Activated gamma-delta T cell treated with anti-CD3 and anti-CD28 coated beads, Interleukin-2, amount 50 U/mL, for 16 hours (primary cell): ENCODE measurements around the gene DPH2.
A peak's percentile ranks its signal among the peaks of the same experiment; 100 is the strongest.

Source experiments
- DNase-seq: peaks from one replicate; pipeline ENCODE4 v3.0.0-alpha.2; 2020; ENCODE audit warnings: low read depth

The DPH2 gene

DNA sequence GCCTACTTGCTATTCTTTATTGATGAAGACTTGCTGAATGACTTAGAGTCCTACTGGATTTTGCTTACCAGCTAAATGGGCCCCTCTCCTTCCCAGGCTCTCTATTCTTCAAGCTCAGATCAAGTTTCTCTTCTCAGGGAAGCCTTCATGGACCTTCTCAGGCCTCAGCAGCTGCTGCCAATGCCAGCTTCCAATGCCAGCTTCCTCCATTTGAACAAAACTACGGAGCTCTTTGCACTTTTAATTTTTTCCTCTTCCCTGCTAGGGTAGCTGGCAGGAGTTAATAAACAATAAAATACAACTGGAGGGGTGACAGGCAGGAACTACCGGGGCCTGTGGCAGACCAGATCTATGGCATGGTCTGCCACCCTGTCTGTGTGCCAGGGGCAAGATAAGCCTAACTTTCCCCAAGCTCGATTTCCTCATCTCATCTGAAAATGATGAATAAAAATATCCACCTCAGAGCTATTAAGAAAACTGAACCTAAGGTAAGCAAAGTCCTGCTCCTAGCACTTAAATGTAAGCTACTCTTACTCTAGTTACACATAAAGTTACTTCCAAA lies 24.1 kb upstream of the DPH2 start:
- DNase-seq: no peak

DNA sequence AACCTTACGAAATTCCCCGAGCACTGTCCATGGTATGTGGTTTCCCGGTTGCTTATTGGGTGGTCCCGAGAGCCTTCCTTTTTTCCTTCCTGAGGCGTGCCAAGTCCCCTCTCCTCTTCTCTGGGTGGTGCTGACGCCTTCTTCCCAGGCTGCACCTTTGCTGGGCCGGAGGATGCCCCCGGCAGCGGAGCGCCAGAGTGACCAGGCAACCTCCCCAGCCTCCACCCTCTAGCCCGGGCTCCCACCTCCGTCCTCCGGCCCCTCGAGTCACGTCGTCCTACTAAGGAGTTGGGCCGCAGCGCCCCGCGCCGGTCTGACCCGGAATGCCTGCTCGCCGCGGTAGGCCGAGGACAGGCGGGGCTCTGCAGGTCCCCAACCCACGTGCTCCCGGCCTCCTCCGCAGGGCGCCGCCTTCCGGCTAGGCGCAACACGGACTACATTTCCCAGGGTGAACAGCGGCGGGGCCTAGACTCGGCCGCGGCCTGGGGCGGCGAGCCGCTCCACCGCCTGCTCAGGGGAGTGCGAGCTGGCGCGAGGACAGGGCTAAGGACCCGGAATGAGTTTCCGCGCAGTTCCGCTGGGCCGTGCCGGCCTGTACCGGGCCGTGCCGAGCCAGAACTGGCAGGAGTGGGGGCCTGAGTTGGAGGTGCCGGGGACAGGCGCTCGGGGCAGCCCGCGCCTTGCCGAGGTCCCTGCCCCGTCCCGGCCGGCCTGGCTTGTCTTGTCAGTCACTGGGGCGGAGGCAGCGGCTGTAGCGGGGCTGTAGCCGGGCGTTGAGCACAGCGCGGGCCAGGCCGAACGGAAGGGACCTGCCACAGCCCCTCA lies 23.4 kb upstream of the DPH2 start, which contains the start of gene IPO13:
IPO13 (plus strand) TSS at position 715 of the 825 bp plus-strand sequence. CDS start 651 bp downstream, outside the sequence.
- DNase-seq: peak; percentile 90

DNA sequence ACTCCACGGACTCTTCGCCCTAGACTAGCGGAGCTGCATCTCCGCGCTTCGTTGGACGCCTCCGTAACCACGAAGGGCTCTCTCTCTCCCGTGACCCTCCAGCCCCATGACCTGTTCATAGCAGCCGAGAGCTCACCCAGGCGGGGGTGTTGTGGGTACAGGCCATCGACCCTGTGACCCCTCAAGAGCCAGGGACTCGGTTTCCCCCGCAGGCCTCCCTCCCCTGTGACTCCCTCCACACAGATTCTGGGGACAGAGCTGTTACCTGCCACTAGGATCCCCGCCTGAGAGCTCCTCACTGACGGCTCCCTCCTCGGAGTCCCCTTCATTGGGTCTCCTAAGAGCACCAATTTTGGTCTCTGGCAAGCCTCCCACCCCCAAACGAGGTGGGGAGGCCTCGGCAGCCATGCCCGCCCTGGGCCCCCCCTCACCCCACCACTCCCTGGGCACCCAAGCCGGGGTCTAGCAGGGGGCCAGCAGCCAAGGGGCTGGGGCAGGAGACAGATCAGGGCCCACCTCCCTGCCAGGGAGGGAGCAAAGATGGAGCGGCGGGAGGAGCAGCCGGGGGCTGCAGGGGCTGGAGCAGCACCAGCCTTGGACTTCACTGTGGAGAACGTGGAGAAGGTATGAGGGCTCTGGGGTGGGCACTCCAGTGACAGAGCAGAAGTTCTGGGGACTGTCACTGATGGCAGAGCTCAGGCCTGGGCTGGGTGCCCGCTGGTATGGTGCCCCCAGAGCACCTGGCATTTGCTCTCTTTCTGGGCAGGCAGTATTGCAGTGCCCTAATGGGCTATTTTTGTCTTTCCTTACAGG lies 22.5 kb upstream of the DPH2 start:
- no peak for DNase-seq

DNA sequence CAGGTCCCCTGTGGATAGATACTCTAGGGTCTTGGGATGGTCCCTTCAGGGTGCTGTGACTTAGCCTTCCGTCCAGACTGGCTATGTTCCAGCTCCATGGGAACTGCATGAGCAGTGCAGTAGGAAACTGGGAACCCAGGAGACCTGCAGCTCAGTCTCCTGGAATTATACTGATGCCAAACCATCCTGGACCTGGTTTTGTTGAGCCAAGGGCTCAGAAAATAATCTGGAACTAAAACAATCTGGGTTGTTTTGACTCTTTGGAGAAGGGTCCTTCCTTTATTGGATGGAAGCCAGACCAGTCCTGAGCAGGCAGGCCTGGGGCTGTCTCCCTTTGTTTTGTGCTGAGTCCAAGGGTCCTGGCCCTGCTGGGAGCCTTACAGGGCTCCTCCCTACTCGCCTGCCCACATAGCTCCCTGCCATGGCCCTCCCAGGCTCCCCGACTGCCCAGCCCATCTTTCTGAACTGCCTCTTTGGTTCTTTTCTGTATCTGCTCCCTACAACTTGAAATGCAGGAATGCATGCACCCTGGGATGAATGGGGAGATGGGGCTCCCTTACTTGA lies 21.9 kb upstream of the DPH2 start:
- no peak for DNase-seq

DNA sequence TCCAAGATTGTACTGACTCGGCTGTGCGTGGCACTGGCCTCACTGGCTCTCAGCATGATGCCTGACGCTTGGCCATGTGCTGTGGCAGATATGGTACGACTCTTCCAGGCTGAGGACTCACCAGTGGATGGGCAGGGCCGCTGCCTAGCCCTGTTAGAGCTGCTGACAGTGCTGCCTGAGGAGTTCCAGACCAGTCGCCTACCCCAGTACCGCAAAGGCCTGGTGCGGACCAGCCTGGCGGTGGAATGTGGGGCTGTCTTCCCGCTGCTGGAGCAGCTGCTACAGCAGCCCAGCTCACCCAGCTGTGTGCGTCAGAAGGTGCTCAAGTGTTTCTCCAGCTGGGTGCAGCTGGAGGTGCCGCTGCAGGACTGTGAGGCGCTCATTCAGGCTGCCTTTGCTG lies 20.1 kb upstream of the DPH2 start:
- no peak for DNase-seq

DNA sequence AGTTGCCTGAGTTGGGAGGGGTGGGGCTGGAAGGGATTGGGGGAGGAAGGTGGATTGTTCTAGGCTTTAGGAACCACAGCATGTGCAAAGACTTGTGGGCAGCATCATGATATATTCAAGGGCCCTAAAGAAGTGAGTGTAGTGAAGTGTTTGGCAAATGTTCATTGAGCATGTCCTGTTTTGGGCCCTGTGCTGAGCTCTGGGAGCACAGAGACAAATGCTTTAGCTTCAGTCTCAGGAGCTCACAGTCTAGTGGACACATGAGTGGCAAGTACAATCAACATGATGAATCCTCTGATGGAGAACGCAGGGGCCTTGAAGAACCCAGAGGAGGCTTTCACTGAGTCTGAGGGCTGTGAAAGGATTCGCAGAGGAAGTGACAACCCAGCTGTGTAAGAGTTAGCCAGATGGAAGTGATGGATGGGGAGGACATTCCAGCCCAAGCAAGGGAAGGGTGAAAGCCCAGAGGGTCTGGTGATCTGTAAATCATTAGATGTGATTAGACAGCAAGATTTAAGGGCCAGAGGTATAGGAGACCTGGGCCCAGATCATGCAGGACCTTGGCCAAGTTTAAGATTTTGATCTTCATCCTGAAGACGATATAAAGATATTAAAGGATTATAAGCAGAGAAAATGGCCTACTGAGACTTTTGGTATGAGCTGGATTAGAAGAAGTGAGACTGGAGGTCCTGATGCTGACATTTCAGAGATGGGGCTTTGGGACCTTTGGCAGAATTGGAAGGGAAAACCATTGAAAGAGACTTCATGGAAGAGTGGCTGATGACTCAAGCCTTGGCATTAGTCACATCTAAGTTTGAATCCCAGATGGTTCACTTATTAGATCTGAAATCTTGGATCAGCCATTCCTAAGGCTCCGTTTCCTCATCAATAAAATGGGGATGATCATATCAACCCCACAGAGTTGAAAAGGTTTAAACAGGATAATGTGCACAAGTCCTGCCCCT lies 18.5 kb upstream of the DPH2 start:
- DNase-seq: no peak

DNA sequence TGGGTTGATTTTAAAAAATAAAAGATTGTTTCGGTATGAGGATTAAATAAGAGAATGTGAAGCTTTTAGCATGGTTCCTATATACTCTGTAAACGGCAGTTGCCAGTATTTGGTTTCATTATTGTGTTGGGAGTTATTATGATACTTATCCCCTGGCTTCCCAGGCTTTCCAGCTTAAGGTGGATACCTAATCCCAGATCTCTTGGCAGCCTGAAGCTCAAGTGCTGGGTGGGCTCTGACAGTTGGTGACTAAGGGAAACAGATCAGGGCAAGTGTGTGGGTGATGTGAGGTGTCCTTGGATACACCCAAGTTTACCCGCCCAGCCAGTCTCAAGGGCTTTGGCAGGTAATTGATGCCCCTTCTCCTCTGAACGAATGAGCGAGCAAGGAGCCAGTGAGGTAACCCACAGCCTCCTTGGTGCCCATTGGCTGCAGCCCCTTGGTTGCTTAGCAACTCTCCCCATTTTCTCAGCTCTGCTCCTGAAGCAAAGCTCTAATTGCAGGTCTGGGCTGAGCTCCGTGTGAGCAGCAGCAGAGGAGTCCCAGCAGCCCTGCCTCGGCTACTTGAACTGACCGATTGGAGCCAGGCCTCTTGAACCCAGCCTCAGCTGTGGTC lies 17.0 kb upstream of the DPH2 start:
- no peak for DNase-seq

DNA sequence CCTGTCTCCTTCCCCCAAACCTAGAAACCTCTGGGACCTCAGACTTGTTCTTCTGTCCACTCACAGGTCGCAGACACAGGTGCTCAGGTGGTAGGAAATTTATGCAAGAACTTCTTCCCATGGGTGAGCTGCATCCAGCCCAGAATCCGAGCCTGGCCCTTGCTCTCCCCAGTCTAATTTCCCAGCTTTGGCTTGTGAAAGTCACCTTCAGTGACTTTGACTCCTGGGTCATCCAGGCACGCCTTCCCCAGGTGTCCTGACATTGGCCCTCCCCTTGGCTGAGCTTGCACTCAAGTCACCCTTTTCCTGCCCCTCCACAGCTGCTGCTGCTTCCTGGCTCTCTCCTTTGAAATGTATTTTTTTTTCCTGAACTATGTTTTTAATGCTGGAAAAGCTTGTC lies 16.4 kb upstream of the DPH2 start:
- DNase-seq: no peak

DNA sequence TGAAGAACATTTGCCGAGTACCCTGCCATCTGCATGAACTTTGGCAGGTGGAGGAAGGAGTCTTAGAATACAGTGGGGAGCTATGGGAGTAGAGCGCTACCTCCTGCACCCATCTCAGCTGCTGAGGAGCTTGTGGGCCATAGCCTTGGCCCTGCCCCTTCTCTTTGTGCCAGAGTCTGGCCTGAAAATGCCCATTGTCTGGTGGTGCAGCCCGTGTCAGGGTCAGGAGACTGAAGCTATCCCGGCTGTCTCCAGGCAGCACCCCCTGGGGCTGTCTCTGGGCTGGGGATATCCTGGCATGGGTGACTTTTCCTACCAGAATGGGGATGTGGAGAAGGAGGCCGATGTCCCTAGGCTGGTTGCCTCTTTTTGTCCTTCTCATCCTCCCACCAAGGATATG lies 15.8 kb upstream of the DPH2 start:
- no peak for DNase-seq

DNA sequence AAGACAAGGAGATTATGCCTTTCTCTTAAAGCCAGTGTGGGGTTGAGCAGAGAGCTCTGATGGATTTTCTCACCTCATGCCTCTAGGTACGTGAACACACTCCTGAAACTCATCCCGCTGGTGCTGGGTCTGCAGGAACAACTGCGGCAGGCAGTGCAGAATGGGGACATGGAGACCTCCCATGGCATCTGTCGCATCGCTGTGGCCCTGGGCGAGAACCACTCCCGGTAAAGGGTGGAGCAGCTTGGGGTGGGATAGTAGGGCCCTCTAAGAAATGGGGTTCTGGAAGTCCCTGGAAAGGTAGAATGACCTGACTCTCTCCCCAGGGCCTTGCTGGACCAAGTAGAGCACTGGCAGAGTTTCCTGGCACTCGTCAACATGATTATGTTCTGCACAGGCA lies 13.6 kb upstream of the DPH2 start:
- no peak for DNase-seq

DNA sequence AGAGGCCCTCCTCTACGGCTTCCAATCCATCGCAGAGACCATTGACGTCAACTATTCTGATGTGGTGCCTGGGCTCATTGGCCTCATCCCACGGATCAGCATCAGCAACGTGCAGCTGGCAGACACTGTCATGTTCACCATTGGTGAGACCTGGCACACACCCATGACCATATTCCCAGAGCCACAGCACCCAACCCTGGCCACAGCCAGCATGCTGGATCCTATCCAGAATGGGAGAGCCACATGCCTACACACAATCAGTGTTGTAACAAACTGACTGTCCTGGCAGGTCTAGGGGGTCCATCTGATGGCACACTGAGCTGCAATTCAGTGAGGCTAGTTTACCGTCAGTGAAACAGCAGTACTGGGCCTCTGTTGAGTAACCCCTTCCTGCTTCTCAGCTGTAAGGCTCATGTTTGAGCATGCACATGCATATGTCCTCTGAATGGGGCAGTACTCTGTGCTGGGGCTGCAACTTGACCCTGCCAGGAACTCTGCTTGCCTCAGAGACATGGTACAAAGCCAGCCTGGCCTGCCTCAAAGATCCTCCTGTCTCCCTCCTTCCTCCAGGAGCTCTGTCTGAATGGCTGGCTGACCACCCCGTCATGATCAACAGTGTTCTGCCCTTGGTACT lies 12.3 kb upstream of the DPH2 start:
- DNase-seq: no peak

DNA sequence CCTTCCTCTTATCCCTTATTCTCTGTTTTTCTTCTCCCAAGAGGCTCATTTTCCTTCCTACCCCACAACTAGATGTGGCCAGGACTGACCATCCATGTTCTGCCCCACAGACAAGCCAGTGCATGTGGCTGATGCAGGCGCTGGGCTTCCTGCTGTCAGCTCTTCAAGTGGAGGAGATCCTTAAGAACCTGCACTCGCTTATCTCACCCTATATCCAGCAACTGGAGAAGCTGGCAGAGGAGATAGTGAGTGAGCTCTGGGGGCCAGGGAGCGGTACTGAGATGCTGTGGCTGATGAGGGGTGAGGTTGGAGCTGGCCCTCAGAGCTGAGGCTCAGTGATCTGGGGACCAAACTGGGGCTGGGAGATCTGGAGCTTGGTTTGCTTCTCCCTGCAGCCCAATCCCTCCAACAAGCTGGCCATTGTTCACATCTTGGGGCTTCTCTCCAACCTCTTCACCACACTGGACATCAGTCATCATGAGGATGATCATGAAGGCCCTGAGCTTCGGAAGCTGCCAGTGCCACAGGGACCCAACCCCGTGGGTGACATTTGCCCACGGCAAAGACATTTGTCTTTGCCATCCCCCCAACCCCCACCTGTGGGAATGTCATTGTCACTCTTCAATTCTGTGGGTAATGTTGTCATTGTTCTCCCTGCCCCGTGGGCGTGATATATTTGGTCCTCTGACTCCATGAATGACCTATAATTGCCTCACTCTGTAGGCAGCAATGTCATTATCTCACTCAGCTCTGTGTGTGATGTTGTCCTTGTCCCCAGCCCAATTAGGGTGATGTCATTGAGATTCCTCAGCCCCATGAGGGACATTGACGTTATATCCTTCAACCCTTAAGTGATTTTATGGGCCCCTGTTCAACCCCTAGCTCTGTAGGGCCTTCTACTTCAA lies 11.2 kb upstream of the DPH2 start:
- no peak for DNase-seq

DNA sequence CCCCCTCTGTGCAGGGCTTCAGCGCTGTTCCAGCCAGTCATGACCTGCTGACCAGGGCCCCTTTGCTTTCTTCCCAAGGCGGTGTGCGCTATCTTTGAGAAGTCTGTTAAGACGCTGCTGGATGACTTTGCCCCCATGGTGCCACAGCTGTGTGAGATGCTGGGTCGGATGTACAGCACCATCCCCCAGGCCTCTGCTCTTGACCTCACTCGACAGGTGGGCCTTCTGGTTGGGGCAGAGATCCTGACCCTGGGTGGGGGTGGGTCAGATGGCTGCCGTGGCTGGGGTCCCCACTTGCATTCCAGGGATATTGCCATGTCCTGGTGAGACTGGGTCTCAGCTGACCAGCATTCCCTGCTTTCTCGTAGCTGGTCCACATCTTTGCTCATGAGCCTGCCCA lies 9.0 kb upstream of the DPH2 start:
- no peak for DNase-seq

DNA sequence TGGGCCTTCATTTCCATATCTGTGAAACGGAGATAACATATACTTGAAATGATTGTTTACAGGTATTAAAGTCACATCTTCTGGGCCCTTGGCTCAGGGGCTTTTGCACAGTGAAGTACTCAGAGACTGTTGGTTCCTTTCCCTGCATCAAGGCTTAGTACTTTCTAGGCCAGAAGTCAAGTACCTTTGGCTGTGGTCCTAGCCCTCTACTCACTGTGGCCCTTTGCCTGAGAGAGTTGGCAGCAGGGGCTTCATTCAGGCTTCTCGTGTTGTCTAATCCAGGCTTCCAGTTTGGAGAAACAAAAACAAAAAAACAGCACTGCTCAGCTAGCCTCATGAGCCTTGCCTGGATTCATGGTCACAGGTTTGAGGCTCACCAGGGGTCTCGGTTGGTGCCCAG lies 8.1 kb upstream of the DPH2 start:
- no peak for DNase-seq

DNA sequence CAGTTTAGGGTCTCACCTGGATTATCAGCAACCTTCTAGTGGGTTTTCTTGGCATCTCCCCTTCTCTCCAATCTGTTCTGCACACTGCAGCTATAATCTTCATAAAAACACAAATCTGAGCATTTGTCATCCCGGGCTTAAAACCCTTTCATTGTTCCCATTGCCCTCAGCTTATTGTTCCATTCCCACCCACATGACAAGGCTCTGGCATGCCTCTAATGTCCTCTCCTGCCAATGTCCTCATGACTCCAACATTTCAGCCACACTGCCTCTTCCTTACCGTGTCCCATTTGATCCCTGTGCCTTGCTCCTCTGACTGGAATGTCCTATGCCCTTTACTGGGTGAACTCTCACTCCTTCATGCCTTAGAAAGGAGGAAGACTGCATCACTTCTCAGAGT lies 7.5 kb upstream of the DPH2 start:
- DNase-seq: no peak

DNA sequence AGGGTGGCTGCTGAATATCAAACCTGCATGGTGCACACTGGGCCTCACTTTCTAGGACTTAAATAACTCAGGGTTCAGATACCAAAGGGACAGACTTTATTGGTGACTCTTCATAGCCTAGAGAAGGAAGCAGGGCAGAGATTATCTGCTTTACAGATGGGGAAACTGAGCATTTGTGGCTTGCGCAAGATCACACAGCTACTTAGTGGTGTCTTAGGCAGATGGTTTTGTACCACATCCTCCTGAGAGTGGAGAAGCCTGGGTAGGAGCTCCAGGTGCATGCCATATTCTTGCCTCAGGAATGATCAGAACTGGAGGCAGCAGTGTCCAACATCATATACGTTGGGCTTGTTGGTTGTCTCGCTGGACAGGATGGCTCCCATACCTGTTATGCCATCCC lies 6.8 kb upstream of the DPH2 start:
- DNase-seq: no peak

DNA sequence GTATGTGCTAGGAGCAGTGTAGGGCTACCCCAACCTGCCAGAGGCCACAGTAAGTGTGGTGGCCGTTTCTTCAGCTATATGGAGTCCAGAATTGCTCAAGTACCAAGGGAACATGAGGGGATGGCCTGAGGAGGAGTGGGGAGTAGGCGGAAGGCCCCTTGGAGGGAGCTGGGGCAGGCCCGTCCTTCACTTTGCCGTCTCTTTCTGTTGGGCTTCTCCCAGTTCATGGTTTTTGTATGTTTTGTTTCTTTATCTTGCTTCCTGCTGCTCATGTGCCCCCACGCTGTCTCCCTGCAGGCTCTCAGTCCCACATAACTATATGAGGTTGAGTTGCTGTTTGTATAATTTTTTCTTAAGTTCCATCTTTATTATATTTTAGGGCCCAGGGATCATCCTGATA lies 5.9 kb upstream of the DPH2 start:
- no peak for DNase-seq

DNA sequence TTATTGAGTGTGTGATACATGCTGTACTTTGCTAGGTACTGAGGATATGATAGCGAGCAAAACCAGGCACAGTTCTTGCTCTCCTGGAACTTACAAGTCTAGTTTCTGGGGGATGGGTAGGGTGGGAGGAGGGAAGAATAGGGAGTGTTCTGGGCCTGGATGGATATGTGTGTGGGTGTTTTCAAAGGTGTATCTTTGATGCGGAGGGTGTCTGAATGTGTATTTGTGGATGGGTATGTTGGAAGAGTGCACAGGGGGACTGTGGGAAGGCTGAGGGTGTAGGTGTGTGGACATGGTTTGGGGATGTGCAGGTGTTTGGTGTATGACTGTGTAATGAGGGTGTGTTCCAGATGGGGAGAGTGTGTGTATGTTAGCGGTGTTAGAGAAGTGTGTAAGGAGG lies 4.5 kb upstream of the DPH2 start:
- DNase-seq: no peak

DNA sequence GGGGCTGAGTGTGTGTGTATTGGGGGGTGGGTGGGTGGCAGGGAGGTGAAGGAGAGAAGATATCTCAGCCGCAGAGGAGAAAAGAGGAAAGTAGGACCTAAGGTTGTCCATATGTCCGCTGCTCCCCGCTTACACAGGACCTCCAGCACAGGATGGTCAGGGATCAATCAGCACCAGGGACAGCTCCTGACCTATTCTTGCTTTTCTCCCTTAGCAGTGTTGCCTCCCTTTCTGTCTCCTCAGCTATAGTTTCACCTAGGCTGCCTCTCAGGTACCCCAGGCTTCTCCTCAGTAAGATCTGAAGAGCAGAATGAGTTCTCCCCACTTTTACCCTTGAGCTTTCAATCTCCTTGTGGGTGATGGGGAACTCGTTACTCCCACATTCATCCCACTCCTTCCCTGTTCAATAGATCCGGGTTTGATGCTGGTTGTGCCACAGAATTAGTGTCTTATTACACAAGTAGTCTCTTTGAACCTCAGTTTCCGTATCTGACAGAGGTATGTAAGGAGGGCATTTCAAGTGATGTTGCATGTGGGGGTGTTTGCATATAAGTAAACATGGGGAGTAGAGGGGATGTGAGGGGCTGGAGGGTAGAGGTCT lies 1.4 kb upstream of the DPH2 start:
- no peak for DNase-seq
